ENCODE results near the gene FOXP4. TPM values are rescaled to one million over a fixed set of nuclear protein-coding genes. Genes with fewer than 3 reads are reported as not detected.

FOXP4 gene
- total RNA-seq, 1 donor from 2014 or later, result 1.6 TPM

DNA sequence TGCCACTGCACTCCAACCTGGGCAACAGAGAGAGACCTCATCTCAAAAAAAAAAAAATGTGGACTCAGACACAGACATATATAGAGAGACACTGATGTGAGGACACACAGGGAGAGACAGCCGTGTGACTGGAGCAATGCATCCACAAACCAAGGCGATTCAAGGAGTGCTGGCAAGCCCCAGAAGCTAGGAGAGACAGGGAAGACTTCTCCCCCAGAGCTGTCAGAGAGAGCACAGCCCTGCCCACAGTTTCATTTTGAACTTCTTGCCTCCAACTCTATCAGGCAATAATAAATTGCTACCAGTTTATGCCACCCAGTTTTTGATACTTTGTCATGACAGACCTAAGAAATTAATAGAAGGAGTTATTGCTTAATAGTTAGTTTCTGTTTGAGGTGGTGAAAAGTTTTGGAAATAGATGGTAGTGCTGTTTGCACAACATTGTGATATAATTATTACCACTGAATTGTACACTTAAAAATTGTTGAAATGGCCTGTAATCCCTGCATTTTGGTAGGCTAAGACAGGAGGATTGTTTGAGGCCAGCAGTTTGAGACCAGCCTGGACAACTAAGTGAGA, 87.0 kb downstream of the FOXP4 start:
- Histone ChIP-seq H3K27ac (ENCODE audit: low read depth, low read length) (no peak overlapping the region), H3K36me3 (ENCODE audit: control insufficient read depth in 3 of 3, insufficient read depth in 3 of 3, low read length in 3 of 3) (no peaks in the 10 kb centered on the region), H3K9ac (ENCODE audit: low read depth in 1 of 3, low read length in 3 of 3) (no peak overlapping the region), H3K27me3 (ENCODE audit: control insufficient read depth in 3 of 3, insufficient read depth in 3 of 3, low read length in 3 of 3) (peaks cover 9 to 13% (median 12%) of the 10 kb centered on the region in 3 donors), H3K4me1 (ENCODE audit: control insufficient read depth in 3 of 3, insufficient read depth in 3 of 3, low read length in 3 of 3) (peaks cover 5 to 6% (median 6%) of the 10 kb centered on the region in 3 donors), H3K4me3 (ENCODE audit: low read length in 3 of 3) (no peak overlapping the region), H3K9me3 (ENCODE audit: control insufficient read depth in 3 of 3, low read length in 3 of 3) (no peaks in the 10 kb centered on the region)

DNA sequence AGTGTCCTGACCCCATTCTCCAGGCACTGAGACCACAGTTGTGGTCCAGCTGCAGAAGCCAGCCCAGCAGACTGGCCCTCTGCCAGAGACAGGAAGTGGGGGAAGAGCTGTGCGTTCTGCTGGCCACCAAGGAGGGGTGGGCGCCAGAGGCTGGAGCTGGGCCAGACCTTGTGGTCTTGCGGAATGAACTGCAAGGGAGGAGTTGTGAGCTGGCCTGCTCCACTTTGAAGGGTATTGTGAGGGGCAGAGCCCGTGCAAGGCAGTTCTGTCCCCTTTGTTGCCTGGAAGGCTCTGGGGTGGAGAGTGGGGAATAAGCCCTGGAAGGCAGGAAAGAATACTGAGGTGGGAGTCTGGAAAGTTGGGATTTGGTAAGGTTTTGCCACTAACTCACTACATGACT, 88.5 kb downstream of the FOXP4 start:
- Histone ChIP-seq H3K27me3 (ENCODE audit: control insufficient read depth in 3 of 3, insufficient read depth in 3 of 3, low read length in 3 of 3) (peaks cover 23 to 27% (median 24%) of the 10 kb centered on the region in 3 donors), H3K36me3 (ENCODE audit: control insufficient read depth in 3 of 3, insufficient read depth in 3 of 3, low read length in 3 of 3) (no peaks in the 10 kb centered on the region), H3K4me1 (ENCODE audit: control insufficient read depth in 3 of 3, insufficient read depth in 3 of 3, low read length in 3 of 3) (peaks cover 9 to 16% (median 14%) of the 10 kb centered on the region in 3 donors)

DNA sequence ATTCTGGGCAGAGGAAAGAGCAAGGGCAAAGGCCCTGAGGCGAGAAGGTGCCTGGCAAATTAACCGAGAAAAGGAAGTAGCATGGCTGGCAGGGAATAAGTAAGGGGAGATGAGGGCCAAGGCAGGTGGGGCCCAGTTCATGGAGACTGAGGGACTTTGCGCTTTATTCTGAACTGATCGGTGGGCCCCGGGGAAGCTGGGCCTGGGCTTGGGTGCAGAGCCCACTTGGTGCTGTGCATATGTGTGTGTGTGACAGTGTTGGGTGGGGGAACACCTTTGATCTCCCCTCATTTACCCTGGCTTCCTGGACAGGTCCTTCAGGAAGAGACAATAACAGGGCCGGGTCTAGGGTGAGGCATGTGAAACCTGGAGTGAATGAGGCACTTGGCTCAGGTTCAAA, 89.2 kb downstream of the FOXP4 start:
- Histone ChIP-seq H3K27ac (ENCODE audit: low read depth, low read length) (no peak overlapping the region), H3K4me3 (ENCODE audit: low read length in 3 of 3) (no peak overlapping the region), H3K9me3 (ENCODE audit: control insufficient read depth in 3 of 3, low read length in 3 of 3) (no peaks in the 10 kb centered on the region), H3K27me3 (ENCODE audit: control insufficient read depth in 3 of 3, insufficient read depth in 3 of 3, low read length in 3 of 3) (peaks cover 24 to 31% (median 29%) of the 10 kb centered on the region in 3 donors), H3K4me1 (ENCODE audit: control insufficient read depth in 3 of 3, insufficient read depth in 3 of 3, low read length in 3 of 3) (peaks cover 12 to 16% (median 14%) of the 10 kb centered on the region in 3 donors), H3K36me3 (ENCODE audit: control insufficient read depth in 3 of 3, insufficient read depth in 3 of 3, low read length in 3 of 3) (no peaks in the 10 kb centered on the region), H3K9ac (ENCODE audit: low read depth in 1 of 3, low read length in 3 of 3) (no peak overlapping the region)

More for the DNA sequence above, 88.5 kb downstream of the FOXP4 start:
- Histone ChIP-seq H3K9me3 (ENCODE audit: control insufficient read depth in 3 of 3, low read length in 3 of 3) (no peaks in the 10 kb centered on the region), H3K4me3 (ENCODE audit: low read length in 3 of 3) (no peak overlapping the region), H3K27ac (ENCODE audit: low read depth, low read length) (no peak overlapping the region), H3K9ac (ENCODE audit: low read depth in 1 of 3, low read length in 3 of 3) (no peak overlapping the region)

DNA sequence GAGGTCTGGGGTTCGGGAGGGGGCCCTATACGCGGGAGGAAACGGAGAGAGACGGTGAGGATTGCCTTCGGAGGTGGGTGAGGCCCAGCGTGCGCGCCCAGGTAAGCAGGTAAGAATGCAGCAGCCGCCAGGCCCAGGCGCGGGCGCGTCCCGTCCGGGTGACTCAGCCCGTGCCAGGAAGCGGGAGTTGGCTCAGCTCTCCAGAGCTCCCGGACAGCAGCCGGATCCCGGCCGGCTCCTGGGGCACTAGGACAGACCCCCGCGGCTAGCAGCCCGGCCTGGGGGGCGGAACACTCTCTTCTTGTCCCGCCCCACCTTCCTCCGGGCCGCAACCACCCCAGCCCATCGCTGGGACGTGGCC, 90.6 kb downstream of the FOXP4 start:
- Histone ChIP-seq H3K27ac (ENCODE audit: low read depth, low read length) (no peak overlapping the region), H3K4me1 (ENCODE audit: control insufficient read depth in 3 of 3, insufficient read depth in 3 of 3, low read length in 3 of 3) (peaks cover 12 to 16% (median 14%) of the 10 kb centered on the region in 3 donors), H3K9ac (ENCODE audit: low read depth in 1 of 3, low read length in 3 of 3) (no peak overlapping the region), H3K36me3 (ENCODE audit: control insufficient read depth in 3 of 3, insufficient read depth in 3 of 3, low read length in 3 of 3) (no peaks in the 10 kb centered on the region), H3K4me3 (ENCODE audit: low read length in 3 of 3) (no peak overlapping the region), H3K27me3 (ENCODE audit: control insufficient read depth in 3 of 3, insufficient read depth in 3 of 3, low read length in 3 of 3) (peaks cover 24 to 33% (median 31%) of the 10 kb centered on the region in 3 donors), H3K9me3 (ENCODE audit: control insufficient read depth in 3 of 3, low read length in 3 of 3) (no peaks in the 10 kb centered on the region)

DNA sequence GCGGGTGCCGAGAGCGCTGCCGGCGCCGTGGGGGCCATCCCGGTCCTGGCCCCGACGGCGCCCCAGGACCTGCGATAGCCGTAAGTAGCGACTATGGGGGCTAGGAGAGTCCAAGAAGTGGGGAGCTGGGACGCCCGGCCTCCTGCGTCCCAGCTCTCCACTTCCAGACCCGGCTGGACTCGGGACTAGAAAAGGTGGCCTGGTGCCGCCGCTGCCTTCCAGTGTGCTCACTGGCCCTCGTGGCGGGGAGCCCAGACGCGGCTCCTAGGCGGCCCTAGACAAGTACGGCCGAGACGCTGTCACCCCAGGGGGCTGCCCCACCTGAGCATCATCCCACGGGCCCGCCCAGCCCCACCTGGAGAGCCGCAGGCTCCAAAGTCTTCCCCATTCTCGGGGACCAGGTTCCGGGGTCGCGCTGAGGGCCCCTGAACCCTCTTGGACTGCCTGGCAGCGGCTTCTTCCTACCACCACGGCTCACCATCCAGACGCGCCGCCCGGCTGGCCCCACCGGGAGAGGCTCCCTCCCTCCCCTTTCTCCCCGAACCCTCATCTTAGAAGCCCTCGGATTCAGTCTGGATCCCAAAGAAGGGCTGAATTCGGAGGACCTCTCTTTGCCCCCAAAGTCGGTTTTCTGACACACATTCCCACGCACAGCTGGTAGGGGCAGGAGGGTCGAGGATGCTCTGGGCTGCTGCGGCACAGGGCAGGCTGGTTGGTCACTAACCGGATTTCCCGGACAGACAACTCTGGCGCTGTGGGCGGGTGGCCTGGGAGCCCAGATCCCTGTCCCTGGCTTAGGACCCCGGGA, 91.2 kb downstream of the FOXP4 start:
- Histone ChIP-seq H3K4me3 (ENCODE audit: low read length in 3 of 3) (peak overlapping the region; percentile 43 to 49 (median 45)), H3K36me3 (ENCODE audit: control insufficient read depth in 3 of 3, insufficient read depth in 3 of 3, low read length in 3 of 3) (no peaks in the 10 kb centered on the region), H3K9ac (ENCODE audit: low read depth in 1 of 3, low read length in 3 of 3) (peak overlapping the region in 1 of 3 donors; percentile 40), H3K27me3 (ENCODE audit: control insufficient read depth in 3 of 3, insufficient read depth in 3 of 3, low read length in 3 of 3) (peaks cover 24 to 36% (median 31%) of the 10 kb centered on the region in 3 donors), H3K27ac (ENCODE audit: low read depth, low read length) (no peak overlapping the region), H3K4me1 (ENCODE audit: control insufficient read depth in 3 of 3, insufficient read depth in 3 of 3, low read length in 3 of 3) (peaks cover 12 to 16% (median 14%) of the 10 kb centered on the region in 3 donors), H3K9me3 (ENCODE audit: control insufficient read depth in 3 of 3, low read length in 3 of 3) (no peaks in the 10 kb centered on the region)

DNA sequence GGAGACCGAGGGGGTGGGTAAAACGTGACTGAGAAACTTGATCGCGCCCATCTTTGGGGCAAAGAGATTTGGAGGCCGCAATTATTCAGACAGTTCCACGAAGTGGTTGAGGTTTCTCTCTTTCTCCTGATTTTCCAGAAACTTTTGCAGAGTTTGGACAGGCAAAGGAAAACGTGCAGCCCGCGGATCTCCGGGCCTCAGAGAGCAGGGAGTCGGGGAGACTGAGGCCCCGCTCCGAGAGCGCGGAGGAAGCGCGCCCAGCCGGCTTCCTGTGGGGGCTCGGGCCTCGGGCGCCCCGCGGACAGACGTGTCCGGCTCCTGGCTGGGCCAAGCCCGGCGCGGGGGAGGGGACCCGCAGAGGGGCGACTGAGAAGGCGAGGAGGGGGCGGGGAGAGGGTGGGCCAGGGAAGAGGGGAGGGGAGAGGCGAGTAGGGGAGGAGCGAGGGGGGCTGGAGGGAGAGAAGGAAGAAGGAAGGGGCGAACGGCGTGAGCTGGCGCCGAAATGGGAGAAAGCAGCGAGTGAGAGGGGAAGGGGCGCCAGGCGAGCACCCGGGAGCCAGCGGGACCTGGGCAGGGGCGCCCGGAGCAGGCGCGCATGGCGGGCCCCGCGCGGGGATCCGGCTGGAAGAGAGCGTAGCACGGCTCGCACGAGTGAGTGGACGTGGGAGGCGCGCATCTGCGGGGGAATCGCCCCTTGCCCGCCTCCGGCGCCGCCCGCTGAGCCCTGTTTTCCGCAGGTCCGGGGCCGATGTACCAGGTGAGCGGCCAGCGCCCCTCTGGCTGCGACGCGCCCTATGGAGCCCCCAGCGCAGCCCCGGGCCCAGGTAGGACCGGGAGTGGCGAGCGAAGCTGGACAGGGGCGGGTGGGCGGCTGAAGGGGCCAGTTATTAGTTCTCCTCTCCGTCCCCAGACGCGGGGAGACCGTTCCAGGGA, 92.1 kb downstream of the FOXP4 start, which contains the start of gene MDFI:
Gene MDFI, plus strand, starts transcription at position 467 of the 933 bp plus-strand sequence. Its CDS starts 282 bp downstream, at position 749.
- Histone ChIP-seq H3K27me3 (ENCODE audit: control insufficient read depth in 3 of 3, insufficient read depth in 3 of 3, low read length in 3 of 3) (peaks cover 24 to 36% (median 31%) of the 10 kb centered on the region in 3 donors), H3K9ac (ENCODE audit: low read depth in 1 of 3, low read length in 3 of 3) (peak within 1 kb of the TSS in 1 of 3 donors; percentile 40), H3K4me1 (ENCODE audit: control insufficient read depth in 3 of 3, insufficient read depth in 3 of 3, low read length in 3 of 3) (peaks cover 12 to 16% (median 14%) of the 10 kb centered on the region in 3 donors), H3K4me3 (ENCODE audit: low read length in 3 of 3) (peak within 1 kb of the TSS; percentile 48 to 63 (median 49)), H3K27ac (ENCODE audit: low read depth, low read length) (peak within 1 kb of the TSS; percentile 44), H3K36me3 (ENCODE audit: control insufficient read depth in 3 of 3, insufficient read depth in 3 of 3, low read length in 3 of 3) (no peaks in the 10 kb centered on the region), H3K9me3 (ENCODE audit: control insufficient read depth in 3 of 3, low read length in 3 of 3) (no peaks in the 10 kb centered on the region)

DNA sequence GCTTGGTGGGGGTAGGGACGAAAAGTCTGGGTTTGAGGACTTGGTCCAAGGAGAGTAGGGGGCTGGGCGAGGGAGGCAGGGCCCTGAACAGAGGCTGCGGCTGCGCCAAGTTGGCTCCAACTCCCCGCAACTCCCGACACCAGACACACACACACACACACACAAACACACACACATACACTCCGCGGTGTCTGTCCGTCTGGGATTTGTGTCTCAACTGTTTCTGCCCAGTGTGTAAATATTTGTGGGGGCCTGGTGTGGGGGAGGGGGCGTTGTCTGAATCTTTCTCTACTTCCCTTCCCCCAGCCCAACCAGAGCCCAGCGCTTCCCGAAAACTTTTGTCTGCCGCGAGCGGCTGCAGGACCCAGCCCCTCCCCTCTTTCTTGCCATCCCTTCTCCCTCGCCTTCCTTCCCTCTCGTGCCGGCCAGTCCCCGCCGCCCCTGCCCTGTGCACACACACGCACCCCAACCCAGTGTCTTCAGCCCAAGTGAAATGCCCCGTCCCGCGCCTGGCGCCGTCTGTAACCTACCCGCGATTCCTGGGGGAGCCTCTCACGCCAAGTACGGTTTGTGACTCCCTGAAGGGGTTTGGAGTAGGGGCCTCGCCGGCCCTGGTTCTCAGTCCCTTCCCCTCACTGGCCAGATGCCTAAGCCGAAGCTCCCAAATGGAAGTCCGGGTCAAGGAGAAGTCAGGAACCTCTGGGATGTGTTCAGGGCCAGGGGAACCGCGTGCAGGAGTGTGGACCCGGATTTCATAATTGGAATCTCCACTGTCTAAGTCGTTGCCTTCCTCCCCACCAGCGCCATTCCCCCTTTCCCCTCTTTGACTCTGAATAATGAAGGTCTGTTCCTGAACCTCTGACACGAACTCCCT, 93.0 kb downstream of the FOXP4 start:
- Histone ChIP-seq H3K9me3 (ENCODE audit: control insufficient read depth in 3 of 3, low read length in 3 of 3) (no peaks in the 10 kb centered on the region), H3K4me3 (ENCODE audit: low read length in 3 of 3) (peak overlapping the region; percentile 46 to 63 (median 48)), H3K9ac (ENCODE audit: low read depth in 1 of 3, low read length in 3 of 3) (peak overlapping the region in 1 of 3 donors; percentile 3), H3K27ac (ENCODE audit: low read depth, low read length) (peak overlapping the region; percentile 44), H3K4me1 (ENCODE audit: control insufficient read depth in 3 of 3, insufficient read depth in 3 of 3, low read length in 3 of 3) (peaks cover 12 to 16% (median 14%) of the 10 kb centered on the region in 3 donors), H3K27me3 (ENCODE audit: control insufficient read depth in 3 of 3, insufficient read depth in 3 of 3, low read length in 3 of 3) (peaks cover 24 to 36% (median 31%) of the 10 kb centered on the region in 3 donors), H3K36me3 (ENCODE audit: control insufficient read depth in 3 of 3, insufficient read depth in 3 of 3, low read length in 3 of 3) (no peaks in the 10 kb centered on the region)

DNA sequence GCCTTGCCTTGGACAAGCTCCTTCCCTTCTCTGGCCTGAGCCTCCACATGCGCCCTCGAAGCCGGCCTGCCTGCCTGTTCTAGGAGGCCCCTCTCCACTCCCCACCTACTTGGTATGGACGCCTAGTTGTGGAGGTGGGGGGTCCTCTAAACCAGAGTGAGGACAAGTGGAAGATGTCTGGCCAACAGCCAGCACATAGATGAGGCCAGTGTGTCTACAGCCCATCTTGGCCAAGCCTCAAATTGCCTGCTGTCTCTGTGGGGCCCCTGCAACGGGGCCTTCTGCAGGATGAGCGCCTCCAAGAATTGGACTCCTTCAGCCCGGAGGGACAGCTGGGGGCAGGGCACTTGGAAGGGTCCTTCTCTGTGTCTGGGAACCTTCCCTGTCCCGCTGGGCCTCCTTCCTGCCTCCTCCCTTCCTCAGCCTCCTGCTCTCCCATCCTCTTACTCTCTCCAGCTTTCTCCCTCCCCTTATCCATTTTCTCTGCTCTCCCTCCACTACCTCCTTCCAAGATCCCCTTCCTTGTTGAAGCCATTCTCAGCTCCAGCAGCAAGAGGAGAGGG, 93.7 kb downstream of the FOXP4 start:
- peak overlapping the region; percentile 36 for H3K27ac ChIP-seq (ENCODE audit: low read depth, low read length)
- no peaks in the 10 kb centered on the region for H3K36me3 ChIP-seq (ENCODE audit: control insufficient read depth in 3 of 3, insufficient read depth in 3 of 3, low read length in 3 of 3)
- H3K9ac ChIP-seq (ENCODE audit: low read depth in 1 of 3, low read length in 3 of 3), result no peak overlapping the region
- no peaks in the 10 kb centered on the region for H3K9me3 ChIP-seq (ENCODE audit: control insufficient read depth in 3 of 3, low read length in 3 of 3)
- peak overlapping the region in 1 of 3 donors; percentile 23 for H3K4me3 ChIP-seq (ENCODE audit: low read length in 3 of 3)
- peaks cover 24 to 36% (median 31%) of the 10 kb centered on the region in 3 donors for H3K27me3 ChIP-seq (ENCODE audit: control insufficient read depth in 3 of 3, insufficient read depth in 3 of 3, low read length in 3 of 3)
- H3K4me1 ChIP-seq (ENCODE audit: control insufficient read depth in 3 of 3, insufficient read depth in 3 of 3, low read length in 3 of 3), result peaks cover 12 to 16% (median 14%) of the 10 kb centered on the region in 3 donors

Measured in skeletal muscle tissue (tissue), 4 donors.